GM18498 (cell line): Measurements from ENCODE around the gene SLC2A4RG.

Experiments used
- ATAC-seq: cut with Tn5 transposase; IDR thresholded peaks from one replicate; pipeline ENCODE4 v1.9.1; 2021; ENCODE audit warnings: mild to moderate bottlenecking, moderate library complexity; ENCODE audit not compliant: unreplicated experiment

Gene SLC2A4RG

DNA sequence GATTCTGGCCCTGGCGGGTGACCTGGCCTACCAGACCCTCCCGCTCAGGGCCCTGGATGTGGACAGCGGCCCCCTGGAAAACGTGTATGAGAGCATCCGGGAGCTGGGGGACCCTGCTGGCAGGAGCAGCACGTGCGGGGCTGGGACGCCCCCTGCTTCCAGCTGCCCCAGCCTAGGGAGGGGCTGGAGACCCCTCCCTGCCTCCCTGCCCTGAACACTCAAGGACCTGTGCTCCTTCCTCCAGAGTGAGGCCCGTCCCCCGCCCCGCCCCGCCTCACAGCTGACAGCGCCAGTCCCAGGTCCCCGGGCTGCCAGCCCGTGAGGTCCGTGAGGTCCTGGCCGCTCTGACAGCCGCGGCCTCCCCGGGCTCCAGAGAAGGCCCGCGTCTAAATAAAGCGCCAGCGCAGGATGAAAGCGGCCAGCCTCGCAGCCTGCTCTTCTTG is 868 bp upstream of the SLC2A4RG start:
- no peak for ATAC-seq

DNA sequence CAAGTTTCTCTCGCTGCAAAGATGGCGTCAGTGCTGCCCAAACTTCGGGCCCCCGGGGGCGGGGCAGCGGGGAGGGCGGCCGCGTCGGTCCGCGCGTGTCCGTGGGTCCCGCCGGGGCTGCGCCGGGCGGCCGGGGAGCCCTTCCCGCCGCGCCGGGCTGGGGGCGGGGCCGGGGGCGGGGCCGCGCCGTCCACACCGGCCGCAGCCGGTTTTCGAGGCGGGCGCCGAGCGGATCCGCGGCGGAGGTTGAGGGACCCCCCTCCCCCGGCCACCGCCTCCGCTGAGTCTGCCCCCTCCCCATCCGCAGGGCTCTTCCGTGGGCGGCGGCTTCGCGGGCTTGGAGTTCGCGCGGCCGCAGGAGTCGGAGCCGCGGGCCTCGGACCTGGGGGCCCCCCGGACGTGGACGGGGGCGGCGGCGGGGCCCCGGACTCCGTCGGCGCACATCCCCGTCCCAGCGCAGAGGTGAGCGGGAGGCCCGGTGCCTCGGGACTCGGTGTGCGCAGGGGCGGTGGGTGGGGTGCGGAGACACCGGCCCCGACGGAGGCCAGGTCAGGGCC is 572 bp downstream of the SLC2A4RG start:
- ATAC-seq, result peak; percentile 20

DNA sequence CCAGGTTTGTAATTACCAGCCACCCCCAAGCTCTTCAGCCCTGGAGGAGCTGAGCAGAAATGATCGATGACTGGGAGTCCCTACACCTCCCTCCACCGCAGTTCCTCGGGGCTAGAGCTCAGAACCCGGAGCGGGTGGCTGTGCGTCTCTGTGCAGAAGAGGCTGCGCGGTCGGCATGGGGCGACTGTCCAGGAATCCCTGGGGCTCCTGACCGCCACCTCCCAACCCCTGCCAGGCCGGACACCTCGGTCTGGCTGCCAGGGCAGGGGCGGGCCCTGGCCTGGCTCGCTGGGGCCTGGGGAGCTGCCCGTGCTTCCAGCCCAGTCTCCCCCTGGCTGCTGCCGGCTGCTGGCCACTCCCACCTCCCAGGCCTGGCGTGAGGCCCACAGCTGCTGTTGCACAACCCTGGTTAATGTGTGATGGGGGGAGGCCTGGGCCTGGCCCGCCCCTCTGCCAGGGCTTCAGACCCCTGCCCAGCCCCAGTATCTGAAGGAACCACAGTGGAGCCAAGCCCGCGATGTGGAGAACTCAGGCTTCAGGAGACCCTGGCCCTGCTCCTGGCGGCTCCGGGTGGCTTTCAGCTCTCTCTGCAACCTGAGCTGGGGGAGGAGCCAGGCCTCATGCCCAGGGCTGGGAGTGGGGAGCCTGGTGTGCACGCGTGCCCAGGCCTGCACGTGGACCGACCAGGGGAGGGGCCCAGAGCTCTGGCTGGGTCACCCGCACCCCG is 1.2 kb downstream of the SLC2A4RG start:
- no peak for ATAC-seq

DNA sequence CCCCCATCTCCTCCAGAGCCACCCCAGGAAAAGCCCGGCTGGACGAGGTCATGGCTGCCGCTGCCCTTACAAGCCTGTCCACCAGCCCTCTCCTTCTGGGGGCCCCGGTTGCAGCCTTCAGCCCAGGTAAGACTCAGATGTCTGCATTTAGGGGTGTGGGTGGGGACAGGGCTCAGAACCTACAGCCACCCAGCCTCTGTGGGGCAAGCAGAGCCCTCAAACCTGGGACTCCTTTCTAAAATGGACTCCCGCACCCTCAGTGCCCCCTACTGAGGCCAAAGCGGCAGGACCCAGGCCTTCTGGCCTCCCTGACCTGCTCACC is 1.7 kb downstream of the SLC2A4RG start:
- no peak for ATAC-seq

DNA sequence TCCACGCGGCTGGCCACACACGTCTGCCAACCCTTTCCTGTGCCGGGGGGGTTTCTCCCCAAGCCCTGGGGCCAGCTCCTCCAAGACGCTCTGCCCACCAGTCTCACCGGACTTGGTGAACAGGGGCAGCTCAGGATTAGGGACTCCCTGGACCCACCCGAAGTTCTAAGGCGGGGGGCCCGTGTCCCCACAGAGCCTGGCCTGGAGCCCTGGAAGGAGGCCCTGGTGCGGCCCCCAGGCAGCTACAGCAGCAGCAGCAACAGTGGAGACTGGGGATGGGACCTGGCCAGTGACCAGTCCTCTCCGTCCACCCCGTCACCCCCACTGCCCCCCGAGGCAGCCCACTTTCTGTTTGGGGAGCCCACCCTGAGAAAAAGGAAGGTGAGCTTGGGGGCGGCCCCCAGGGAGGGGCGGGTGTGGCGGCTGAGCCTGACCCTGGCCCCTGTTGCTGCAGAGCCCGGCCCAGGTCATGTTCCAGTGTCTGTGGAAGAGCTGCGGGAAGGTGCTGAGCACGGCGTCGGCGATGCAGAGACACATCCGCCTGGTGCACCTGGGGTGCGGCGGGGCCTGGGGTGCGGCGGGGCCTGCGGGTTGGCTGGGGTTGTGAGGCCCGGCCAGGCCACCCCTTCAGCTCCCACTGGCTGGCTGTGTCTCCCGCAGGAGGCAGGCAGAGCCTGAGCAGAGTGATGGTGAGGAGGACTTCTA is 2.3 kb downstream of the SLC2A4RG start:
- ATAC-seq, result no peak

DNA sequence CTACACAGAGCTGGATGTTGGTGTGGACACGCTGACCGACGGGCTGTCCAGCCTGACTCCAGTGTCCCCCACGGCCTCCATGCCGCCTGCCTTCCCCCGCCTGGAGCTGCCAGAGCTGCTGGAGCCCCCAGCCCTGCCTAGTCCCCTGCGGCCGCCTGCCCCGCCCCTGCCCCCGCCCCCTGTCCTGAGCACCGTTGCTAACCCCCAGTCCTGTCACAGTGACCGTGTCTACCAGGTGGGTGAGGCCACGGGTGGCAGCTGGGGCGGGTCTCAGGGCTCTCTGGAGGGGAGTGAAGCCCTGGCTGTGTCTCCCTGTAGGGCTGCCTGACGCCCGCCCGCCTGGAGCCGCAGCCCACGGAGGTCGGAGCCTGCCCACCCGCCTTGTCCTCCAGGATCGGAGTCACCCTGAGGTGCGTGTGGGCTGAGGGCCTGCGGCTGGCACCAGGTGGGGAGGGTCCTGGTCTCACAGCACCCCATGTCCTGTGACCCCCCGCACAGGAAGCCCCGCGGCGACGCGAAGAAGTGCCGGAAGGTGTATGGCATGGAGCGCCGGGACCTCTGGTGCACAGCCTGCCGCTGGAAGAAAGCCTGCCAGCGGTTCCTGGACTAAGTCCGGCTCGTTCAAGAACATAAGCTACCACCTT is 2.9 kb downstream of the SLC2A4RG start:
- no peak for ATAC-seq

DNA sequence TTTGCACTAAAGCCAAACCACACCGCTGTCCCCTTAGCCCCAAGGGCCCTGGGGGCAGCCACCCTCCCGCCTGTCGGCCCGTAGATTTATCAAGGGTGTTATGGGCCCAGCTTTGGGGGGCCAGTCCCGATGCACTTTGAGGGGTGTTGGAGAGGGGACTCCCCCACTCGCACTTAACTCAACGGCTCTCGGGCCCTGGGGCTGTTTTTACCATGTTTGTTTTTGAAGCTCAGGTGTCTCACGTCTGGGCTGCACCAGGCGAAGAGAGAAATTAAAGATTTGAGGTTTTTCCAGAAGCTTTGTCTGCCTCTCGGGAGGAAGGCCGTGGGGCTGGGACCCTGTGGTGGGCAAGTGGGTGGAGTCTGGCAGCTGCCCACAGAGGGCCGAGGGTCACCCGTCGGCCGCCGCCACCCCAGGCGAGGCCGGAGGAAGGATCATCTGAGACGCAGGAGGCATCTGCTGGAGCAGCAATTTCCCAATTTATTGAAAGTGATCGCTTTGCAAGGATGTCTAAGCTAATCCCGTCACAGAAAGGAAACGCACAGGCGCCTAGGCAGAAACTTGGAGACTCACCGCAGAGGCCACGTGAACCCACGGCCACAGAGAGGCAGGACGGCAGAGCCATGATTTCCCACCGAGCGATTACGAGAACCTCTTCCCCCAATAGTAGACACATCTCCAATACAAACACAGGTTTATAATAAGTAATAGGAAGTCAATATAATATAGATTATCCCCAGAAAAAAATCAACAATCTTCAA is 3.8 kb downstream of the SLC2A4RG start:
- no peak for ATAC-seq

DNA sequence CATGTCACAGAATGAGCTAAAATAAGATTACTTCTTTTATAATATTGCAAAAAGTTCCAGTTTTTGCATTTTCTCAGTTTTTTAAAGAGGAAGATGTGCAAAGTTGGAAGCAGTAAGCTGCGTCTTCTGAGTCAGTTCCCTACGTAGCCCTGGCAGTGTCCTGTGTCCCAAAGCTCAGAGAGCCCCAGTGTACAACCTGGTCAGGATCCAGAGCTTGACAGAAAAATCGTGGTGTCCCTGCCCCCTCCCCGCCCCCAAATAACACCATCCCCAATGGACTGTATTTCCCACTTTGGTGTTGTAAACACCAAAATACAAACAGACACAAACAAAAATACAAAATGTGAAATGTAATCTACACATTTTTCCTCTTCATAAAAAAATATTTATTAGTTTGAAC is 4.6 kb downstream of the SLC2A4RG start:
- ATAC-seq, result no peak

DNA sequence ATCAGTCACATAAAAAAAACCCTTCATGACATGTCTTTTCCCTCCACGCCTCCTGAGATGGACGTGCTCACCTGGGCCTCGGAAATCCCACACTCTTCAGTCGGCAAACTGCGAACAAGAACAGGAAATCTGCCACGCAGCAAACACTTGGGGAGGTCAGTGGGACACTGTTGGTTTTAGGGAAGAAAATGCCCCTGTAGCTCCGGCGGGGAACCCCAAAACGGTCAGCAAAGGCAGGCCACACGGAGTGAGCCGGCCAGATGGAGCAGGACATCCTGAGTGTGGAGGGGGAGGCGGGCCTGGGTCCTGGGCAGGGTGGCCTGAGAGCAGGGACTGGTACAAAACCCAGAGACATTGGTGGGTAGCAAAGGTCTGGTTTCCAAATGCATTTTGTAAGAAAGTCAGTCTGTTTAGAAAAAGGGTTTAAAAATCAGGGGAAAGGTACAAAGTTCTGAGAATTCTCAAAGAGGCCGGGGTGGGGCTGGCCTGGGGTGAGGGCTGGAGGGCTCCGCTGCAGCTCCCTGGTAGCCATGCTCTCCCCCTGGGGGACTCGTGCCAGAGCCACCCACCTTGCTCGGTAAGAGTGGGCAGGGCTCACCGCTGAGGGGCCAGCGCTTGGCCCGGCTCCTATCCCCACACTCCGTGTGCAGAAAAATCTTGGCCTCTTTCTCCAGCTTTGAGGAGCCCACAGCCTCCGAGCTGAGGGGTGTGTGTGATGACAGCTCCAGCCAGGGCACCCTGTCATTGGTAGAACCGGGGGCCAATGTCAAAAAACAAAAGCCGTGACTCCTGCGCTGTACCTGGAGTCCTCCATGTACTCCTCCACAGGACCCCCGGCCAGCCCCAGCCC is 5.2 kb downstream of the SLC2A4RG start:
- ATAC-seq, result no peak

DNA sequence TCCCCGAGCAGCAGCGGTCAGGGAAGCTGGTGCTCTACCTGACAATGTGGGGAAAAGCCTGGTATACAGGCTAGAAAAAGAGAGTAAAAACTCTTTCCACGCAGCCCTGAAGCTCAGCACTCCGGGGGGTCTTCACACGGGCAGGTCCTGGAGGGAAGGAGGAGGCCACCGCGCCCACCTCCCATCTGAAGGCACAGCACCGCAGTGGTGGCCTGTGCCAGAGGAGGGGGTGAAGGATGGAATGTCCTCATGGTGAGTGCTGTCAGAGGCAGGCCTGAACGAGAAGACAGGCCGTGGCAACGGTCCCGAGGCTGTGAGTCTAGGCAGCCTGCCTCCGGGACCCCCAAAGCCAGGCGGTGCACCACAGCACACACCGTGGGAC is 5.8 kb downstream of the SLC2A4RG start:
- no peak for ATAC-seq

DNA sequence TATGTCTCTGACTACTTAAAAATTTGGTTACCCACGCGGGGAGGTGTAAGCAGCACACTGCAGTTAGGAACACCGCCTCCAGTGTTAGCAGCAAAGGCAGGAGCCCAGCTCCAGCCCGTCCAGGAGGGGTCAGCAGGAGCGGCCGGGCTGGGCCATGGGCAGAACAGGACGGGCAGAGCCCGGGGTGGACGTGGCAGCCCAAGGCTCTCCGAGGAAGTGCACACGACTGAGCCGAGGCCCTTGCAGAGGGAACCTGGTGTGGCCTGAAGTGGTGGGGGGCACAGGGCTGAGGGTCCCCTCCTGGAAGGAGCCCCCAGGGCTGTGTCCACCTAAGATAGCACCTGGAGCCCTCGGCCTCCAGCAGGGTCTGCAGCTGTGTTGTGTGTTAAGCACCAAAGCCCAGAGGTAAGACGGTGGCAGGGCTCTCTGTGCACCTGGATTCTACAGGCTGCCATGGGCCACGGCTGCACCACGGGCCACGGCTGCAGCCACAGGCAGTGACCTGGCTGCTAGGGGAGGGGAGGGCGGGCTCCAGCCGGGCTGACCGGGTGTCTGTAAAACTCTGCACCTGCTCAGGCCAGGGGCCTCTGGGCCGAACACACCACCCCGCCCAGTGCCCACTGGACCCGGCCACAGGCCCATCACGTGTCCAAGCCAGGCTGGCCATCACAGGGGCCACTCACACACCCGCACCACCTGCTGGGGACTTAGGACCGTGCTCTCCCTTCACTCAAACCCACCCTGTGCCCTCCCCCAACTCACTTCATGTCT is 6.6 kb downstream of the SLC2A4RG start:
- no peak for ATAC-seq

DNA sequence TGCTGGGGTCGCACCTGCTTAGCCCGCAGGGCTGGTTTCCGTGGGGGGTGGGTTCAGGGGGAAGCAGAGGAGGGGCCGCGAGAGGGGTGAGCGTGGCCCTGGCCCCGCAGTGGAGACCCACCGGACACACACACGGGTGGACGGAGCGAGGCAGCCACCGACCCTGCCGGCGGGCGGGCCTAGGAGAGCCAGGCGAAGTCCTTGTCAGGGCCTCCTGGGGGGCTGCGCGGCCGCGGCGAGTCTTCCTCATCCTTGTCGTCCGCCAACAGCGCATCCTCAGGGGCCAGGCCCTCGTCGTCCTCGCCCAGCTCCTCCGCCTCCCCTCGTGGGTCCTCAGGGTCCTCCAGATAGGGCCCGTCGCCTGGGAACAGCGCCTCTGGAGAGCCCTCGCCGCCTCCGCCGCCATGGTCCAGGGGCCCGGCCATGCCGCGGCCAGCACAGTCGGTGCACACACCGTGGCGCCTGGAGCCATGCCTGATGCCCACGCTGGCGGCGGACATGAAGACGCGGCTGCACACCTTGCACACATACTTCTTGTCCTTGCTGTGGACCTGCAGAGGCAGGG is 7.3 kb downstream of the SLC2A4RG start:
- ATAC-seq, result no peak

DNA sequence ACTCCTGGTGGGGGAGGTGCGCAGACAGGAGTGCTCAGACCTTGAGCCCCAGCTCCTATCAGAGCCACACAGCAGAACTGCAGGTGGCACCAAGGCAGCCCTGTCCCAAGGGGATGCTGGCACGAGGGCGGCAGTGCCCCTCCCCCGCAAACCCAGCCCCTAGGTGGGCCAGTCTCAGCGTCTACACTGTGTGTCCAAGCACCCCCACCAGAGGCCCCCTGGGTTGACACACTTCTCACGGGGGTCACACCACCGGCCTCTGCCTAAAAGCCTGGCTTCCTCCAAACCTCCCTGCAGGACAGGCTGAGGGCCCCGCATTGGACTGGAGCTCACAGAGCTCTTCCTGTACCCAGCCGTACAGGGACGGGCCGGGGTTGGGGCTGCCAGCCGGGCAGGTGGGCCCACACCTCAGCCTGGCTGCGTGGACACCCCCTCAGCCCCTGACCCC is 8.1 kb downstream of the SLC2A4RG start:
- no peak for ATAC-seq

DNA sequence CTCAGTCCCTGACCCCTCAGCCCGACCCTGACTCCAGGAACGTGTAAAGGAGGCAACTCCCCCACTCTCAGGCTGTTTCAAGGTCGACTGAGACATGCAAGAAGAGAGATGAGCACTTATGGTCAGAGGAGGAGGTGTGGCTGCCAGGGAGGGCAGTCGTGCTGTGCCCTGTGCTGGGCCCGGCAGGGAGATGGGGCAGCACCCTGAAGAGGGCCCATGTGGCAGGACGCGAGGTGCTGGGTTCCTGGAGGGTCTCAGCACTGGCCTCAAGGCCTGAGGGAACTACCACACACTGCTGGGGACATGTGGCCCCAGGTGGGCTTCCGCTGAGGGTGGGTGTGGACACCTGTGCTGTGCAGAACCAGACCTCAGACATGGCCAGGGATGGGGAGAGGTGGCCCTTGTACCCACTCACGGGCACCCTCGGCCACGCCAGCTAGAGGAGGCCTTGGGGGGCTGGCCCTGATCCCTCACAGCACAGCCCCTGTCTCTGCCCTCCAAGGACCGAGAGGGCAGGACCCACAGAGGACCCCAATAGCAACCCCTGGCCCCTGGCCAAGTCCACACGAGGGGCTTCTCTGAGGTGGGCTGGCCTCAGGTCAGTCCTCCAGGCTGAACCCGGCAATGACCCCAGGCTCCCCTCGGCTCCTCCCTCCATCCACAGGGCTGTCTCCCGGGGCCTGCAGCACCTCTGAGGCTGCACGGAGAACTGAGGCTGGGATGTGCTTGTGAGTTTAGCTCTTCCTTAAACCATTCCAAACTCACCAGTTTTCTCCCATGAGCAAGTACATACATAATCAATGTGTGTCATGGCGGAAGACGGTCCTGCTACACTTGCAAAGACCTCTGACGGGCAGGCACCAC is 8.7 kb downstream of the SLC2A4RG start:
- no peak for ATAC-seq

DNA sequence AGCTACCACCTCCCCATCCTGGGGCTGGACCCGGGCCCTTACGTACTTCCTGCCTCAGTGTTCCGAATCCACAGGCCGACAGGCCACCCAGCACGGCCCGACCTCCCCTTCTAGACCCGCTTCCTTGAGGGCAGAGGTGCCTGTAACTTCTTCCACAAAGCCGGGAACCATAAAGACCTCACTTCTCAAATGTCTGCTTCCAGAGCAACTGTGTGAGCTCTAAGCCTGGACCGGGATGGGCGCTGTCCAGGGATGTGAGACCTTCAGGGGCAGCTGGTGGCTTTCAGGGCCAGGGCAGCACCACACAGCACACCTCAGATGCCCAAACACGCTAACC is 9.3 kb downstream of the SLC2A4RG start:
- no peak for ATAC-seq

DNA sequence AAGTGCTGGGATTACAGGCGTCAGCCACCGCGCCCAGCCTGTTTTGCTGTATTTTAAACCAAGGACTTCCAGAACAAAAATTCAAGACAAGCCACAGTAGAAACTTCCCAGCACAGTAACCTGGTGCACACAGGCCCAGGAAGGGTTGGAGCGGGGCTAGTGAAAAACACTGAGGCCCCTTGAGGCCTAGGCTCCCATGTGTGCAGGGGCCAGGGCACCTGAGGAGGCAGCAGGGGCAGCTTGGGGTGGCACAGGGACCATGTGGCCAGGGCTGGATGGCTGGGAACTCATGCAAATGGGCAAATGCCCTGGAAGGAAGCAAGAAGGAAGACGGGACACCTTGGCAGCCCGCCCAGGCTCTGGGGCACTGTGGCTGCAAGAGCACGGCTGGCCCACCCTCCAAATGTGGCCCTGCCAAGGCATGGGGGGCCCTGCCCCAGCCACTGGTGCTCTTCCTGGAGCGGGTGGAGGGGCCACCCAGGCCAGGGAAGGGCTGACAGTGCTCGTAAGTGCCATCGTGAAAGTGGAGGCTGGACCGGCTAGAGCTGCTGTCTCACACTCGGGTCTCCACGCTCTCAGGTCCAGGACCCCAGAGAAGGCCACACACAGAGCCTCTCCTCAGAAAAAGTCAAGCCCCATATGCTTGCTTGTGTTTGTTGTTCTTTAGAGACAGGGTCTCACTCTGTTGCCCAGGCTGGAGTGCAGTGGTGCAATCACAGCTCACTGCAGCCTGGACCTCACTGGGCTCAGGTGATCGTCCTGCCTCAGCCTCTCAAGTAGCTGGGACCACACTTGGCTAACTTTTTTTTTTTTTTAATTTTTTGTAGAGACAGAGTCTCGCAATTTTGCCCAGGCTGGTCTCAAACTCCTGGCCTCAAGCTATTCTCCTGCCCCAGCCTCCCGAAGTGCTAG is 10.3 kb downstream of the SLC2A4RG start:
- no peak for ATAC-seq

DNA sequence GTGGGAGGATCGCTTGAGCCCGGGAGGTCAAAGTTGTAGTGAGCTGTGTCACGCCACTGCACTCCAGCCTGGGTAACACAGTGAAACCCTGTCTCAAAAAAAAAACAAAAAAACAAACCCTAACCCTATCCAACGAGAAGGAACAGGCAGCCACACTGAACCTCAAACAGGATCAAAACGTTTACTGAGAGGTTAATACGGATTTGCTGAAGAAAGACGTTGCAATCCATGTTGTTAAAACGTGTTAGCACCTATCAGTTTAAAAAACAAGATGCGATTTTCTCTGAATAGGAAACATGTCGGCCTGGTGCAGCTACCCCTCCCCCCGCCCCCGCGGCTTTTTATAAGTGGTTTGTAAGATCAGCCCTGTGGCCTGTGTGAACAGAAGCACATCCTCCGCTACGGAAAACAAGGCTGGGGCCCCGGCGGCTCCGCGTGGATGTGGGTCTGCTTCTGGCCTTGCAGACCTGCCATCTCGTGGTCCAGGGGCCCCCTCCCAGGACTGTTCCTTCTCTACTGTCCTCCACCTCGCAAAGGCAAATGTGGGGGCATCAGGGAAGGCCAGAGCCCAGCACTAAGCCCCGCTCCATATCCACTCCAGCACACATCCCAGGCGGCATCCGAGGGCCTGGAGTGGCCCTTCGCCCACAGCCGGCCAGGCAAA is 11.4 kb downstream of the SLC2A4RG start:
- no peak for ATAC-seq
